Measurements from ENCODE around the gene SETD3. TPM values are rescaled to one million over a fixed set of nuclear protein-coding genes. Genes with fewer than 3 reads are reported as not detected.
A peak's percentile ranks its signal among the peaks of the same experiment; 100 is the strongest.

Gene SETD3
- total and polyA plus RNA-seq, 2 of the 8 experiments (the other 6 are each of a cell fraction or from before 2014, with no cell fraction given) = 24.0 to 64.0 TPM

GRCh38 chr14:99479906-99480869 is at the start of gene SETD3 (continued):
- TF ChIP-seq SAP30 (IDR thresholded peaks at IDR 0.05; ENCODE audit: insufficient read depth, insufficient replicate concordance, low read length) = no peak
- TF ChIP-seq HDAC2 (IDR thresholded peaks at IDR 0.05; ENCODE audit: borderline replicate concordance in 1 of 2, low read depth in 2 of 2, low read length in 2 of 2) = peak in 1 of 2 experiments; percentile 30; a peak in 1 of 4 replicates
- peak in 1 of 2 experiments; percentile 78; a peak in 2 of 4 replicates for TF ChIP-seq SIN3A (conservative IDR thresholded peaks at IDR 0.05 in 1 of 2, IDR thresholded peaks at IDR 0.05 in 1 of 2; ENCODE audit: low read depth in 1 of 2, low read length in 2 of 2)
- no peak for TF ChIP-seq YY1 (IDR thresholded peaks at IDR 0.05; ENCODE audit: low read depth, low read length)
- TF ChIP-seq CHD1 (IDR thresholded peaks at IDR 0.05; ENCODE audit: low read depth, low read length) = no peak
- no peak for TF ChIP-seq SUZ12 (IDR thresholded peaks at IDR 0.05; ENCODE audit: low read length)
- TF ChIP-seq KDM4A (IDR thresholded peaks at IDR 0.05; ENCODE audit: low read depth, low read length, severe bottlenecking) = peak; percentile 61
- no peak for TF ChIP-seq RNF2 (IDR thresholded peaks at IDR 0.05; ENCODE audit: borderline replicate concordance, low read depth, low read length, missing control alignments, poor library complexity, severe bottlenecking)
- no peak for TF ChIP-seq CTBP2 (IDR thresholded peaks at IDR 0.05; ENCODE audit: borderline replicate concordance, insufficient read depth, insufficient read length, low read length)
- TF ChIP-seq ZNF274 (IDR thresholded peaks at IDR 0.05; ENCODE audit: borderline replicate concordance, extremely low read depth, low read length) = no peak
- TF ChIP-seq EGR1 (IDR thresholded peaks at IDR 0.05; ENCODE audit: borderline replicate concordance, low read depth, low read length) = no peak
- peak in 1 of 3 experiments; percentile 27; a peak in 1 of 4 replicates for TF ChIP-seq CTCF (IDR thresholded peaks at IDR 0.05; ENCODE audit: control extremely low read depth in 1 of 3, insufficient read depth in 1 of 3, low read depth in 1 of 3, low read length in 3 of 3)
- peak; percentile 69 for TF ChIP-seq MAX (IDR thresholded peaks at IDR 0.05)
- TF ChIP-seq ASH2L (IDR thresholded peaks at IDR 0.05; ENCODE audit: low read length) = peak; percentile 74

All from H1 (cell line).